NB4 (cell line): ENCODE results near the gene FFAR1.

ENCODE experiments used
- DNase-seq: peaks from one replicate; pipeline ENCODE4 v3.0.0; 2010; ENCODE audit warnings: low read depth
- H3K4me3 ChIP-seq: one replicate; pipeline ENCODE4 v1.5.1; 2011; ENCODE audit warnings: mild to moderate bottlenecking, low read depth, low read length, moderate library complexity
- MAX ChIP-seq: IDR thresholded peaks from 2 replicates; pipeline ENCODE4 v1.6.1; 2011; ENCODE audit warnings: low read depth, low read length
- MYC ChIP-seq: IDR thresholded peaks from 2 replicates; pipeline ENCODE4 v1.6.1; 2011; ENCODE audit warnings: low read depth, low read length
- POLR2A ChIP-seq: IDR thresholded peaks from 2 replicates; pipeline ENCODE4 v1.6.1; 2011; ENCODE audit warnings: mild to moderate bottlenecking; ENCODE audit not compliant: insufficient read length; ENCODE audit errors: extremely low read depth
- TF ChIP-seq, protein P1 (sequence below): IDR thresholded peaks from one replicate; pipeline ENCODE4 v1.5.1; 2012; ENCODE audit warnings: low read depth, low read length

FFAR1 gene

DNA sequence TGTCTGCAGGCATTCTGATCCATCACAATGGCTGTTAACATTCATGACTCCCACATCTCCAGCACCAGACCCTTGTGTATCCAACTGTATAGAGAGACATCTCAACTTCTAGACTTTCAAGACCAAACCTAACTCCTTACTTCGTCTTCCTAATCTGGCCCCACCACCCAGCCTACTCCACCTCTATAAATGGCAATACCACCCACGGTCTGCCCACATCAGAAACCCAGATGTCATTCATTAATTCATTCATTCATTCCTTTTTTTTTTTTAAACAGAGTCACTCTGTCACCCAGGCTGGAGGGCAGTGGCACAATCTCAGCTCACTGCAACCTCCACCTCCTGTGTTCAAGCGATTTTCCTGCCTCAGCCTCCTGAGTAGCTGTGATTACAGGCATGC, 33.6 kb downstream of the FFAR1 start:
- TF ChIP-seq MAX (no peak), MYC (no peak), POLR2A (no peak)
- TF ChIP-seq, protein P1, sequence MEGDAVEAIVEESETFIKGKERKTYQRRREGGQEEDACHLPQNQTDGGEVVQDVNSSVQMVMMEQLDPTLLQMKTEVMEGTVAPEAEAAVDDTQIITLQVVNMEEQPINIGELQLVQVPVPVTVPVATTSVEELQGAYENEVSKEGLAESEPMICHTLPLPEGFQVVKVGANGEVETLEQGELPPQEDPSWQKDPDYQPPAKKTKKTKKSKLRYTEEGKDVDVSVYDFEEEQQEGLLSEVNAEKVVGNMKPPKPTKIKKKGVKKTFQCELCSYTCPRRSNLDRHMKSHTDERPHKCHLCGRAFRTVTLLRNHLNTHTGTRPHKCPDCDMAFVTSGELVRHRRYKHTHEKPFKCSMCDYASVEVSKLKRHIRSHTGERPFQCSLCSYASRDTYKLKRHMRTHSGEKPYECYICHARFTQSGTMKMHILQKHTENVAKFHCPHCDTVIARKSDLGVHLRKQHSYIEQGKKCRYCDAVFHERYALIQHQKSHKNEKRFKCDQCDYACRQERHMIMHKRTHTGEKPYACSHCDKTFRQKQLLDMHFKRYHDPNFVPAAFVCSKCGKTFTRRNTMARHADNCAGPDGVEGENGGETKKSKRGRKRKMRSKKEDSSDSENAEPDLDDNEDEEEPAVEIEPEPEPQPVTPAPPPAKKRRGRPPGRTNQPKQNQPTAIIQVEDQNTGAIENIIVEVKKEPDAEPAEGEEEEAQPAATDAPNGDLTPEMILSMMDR, result no peak
- H3K4me3 ChIP-seq, result no peak overlapping the region
- DNase-seq, result no peak

DNA sequence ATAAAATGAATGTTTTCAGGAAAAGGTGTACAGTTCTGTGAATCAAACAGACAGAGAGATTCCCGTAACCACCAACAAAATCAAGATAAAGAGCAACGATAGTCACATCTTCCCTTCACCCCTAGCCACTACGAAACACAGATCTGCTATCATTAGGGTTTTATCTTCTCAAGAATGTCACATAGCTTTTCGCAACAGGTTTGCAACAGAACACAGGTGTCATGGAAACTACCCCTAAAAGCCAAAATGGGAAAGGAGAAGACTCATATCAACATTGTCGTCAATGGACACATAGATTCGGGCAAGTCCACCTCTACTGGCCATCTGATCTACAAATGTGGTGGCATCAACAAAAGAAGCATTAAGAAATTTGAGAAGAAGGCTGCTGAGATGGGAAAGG, 34.2 kb downstream of the FFAR1 start:
- TF ChIP-seq MYC (no peak), MAX (no peak), POLR2A (no peak)
- TF ChIP-seq, protein P1, result no peak
- H3K4me3 ChIP-seq, result no peak overlapping the region
- DNase-seq, result no peak

GRCh38 chr19:35383536-35383935, 35.8 kb downstream of the FFAR1 start:
- TF ChIP-seq, protein P1, result no peak
- TF ChIP-seq MAX, result no peak
- TF ChIP-seq POLR2A, result no peak
- TF ChIP-seq MYC, result no peak
- H3K4me3 ChIP-seq, result no peak overlapping the region
- DNase-seq, result no peak

GRCh38 chr19:35388277-35389054, 40.8 kb downstream of the FFAR1 start:
- no peak for TF ChIP-seq MYC
- TF ChIP-seq MAX, result no peak
- TF ChIP-seq, protein P1, result no peak
- TF ChIP-seq POLR2A, result no peak
- no peak overlapping the region for H3K4me3 ChIP-seq
- DNase-seq, result no peak

DNA sequence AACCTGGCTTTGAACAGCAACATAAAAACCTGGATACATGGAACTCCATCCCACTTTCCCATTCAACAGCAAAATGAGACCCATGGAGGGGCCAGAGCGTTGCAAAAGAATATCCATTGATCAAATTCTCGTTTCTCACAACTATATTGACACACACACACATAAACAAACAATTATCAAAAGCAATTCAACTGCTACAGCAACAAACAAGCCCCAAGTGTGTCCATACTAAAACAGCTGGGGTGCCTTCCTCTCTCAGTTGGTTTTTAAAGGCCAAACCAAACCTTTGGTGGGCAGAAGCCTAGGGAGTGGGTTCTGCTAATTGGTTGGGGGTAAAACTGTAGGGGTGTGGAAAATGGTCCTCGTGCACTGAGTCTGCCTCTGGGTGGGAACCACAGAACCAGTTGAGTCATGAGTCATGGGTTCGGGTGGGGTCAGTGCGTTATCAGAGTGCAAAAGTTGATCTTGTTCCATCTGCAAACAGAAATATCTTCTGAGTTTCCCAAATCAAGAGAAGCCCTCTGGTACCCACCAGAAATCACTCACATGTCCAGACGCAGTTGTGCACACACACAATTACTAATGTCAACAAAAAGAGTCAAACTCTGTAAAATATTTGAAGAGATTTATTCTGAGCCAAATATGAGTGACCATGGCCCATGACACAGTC, 41.6 kb downstream of the FFAR1 start:
- no peak for DNase-seq
- TF ChIP-seq MAX, result no peak
- TF ChIP-seq POLR2A, result no peak
- TF ChIP-seq, protein P1, result no peak
- no peak for TF ChIP-seq MYC
- H3K4me3 ChIP-seq, result no peak overlapping the region
